NB4 (cell line): Measurements from ENCODE around the gene RYR2.

ENCODE experiments used
- MYC ChIP-seq: IDR thresholded peaks from 2 replicates; pipeline ENCODE4 v1.6.1; 2011; ENCODE audit warnings: low read depth, low read length
- POLR2A ChIP-seq: IDR thresholded peaks from 2 replicates; pipeline ENCODE4 v1.6.1; 2011; ENCODE audit warnings: mild to moderate bottlenecking; ENCODE audit not compliant: insufficient read length; ENCODE audit errors: extremely low read depth
- TF ChIP-seq, protein P1 (sequence below): IDR thresholded peaks from one replicate; pipeline ENCODE4 v1.5.1; 2012; ENCODE audit warnings: low read depth, low read length
- TF ChIP-seq, protein P2 (sequence below): IDR thresholded peaks from 2 replicates; pipeline ENCODE4 v1.6.1; 2011; ENCODE audit warnings: low read depth, low read length

DNA sequence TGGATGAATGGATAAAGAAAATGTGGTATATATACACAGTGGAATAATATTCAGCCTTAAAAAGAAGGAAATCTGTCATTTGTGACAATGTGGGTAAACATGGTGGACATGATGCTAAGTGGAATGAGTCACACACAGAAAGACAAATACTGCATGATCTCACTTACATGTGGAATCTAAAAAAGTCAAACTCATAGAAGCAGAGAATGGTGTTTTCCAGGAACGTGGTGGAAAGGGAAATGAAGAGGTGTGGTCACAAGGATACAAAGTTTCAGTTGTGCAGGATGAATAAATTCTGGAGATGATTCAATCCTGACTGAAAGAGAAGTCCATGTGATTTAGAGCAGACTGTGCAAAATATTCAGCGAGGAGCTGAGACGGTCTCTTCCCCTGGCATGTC, 56.6 kb downstream of the RYR2 start:
- TF ChIP-seq, protein P1, sequence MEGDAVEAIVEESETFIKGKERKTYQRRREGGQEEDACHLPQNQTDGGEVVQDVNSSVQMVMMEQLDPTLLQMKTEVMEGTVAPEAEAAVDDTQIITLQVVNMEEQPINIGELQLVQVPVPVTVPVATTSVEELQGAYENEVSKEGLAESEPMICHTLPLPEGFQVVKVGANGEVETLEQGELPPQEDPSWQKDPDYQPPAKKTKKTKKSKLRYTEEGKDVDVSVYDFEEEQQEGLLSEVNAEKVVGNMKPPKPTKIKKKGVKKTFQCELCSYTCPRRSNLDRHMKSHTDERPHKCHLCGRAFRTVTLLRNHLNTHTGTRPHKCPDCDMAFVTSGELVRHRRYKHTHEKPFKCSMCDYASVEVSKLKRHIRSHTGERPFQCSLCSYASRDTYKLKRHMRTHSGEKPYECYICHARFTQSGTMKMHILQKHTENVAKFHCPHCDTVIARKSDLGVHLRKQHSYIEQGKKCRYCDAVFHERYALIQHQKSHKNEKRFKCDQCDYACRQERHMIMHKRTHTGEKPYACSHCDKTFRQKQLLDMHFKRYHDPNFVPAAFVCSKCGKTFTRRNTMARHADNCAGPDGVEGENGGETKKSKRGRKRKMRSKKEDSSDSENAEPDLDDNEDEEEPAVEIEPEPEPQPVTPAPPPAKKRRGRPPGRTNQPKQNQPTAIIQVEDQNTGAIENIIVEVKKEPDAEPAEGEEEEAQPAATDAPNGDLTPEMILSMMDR: no peak
- TF ChIP-seq, protein P2, sequence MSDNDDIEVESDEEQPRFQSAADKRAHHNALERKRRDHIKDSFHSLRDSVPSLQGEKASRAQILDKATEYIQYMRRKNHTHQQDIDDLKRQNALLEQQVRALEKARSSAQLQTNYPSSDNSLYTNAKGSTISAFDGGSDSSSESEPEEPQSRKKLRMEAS: no peak
- TF ChIP-seq POLR2A (no peak), MYC (no peak)
